NCI-H2171 treated with DMSO at 0.1 percent for 48 hours (cell line): Measurements from ENCODE around the gene TYW1B.
"Not testable (repeated sequence)": the region's sequence is repeated elsewhere in the genome, so short reads cannot be mapped to it uniquely, and the experiment has no call there.

Experiments used
- DNase-seq: peaks from one replicate; lab custom pipeline; 2025; lab: John Stamatoyannopoulos, UW

TYW1B gene

DNA sequence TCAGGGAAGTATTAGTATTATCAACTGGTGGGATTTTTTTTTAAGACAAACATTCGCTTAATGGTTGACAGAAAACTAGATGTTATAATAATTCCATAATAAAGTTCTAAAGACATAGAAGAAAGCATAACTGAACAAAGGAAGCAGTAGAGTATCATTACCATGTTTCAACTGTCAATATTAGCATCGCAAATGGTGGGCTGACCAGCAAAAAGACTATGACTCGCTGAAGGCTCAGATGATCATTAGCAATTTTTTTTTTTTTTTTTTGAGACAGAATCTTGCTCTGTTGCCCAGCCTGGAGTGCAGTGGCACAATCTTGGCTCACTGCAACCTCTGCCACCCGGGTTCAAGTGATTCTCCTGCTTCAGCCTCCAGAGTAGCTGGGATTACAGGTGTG is 74.8 kb downstream of the TYW1B start:
- not testable (repeated sequence) for DNase-seq

DNA sequence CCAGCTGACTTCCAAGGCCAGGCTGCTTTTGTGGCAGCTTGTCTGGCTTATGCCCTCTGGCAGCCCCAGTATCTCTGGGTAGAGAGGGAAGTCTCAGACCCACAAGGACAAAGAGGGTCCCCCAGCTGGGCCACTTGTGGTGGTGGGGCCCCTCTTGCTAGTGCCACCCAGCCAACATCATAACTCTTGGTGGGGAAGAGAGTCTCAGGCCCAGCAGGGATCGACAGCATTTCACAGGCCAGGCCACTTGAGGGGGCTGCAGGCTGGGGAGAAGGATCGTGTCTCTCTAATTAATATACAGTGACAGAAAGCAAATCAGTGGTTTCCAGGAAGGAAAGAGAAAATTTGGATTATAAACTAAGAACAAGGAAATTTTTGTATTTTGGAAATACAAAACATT is 76.0 kb downstream of the TYW1B start:
- DNase-seq: no peak

DNA sequence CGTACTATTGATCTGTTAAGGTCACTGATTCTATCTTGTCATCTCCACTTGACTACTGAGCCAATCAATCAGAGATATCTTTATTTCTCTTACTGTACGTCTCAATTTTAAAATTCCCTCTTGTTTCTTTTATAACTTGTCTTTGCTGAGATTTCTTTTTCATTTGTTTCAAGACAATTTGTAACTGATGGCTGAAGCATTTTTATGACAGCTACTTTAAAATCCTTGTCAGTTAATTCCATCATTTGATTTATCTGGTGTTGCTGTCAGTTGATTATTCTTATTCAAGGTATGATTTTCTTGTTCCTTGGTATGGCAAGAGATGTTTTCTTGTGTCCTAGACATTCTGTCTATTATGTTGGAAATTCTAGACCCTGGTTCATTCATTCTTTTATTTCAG is 76.6 kb downstream of the TYW1B start:
- no peak for DNase-seq

DNA sequence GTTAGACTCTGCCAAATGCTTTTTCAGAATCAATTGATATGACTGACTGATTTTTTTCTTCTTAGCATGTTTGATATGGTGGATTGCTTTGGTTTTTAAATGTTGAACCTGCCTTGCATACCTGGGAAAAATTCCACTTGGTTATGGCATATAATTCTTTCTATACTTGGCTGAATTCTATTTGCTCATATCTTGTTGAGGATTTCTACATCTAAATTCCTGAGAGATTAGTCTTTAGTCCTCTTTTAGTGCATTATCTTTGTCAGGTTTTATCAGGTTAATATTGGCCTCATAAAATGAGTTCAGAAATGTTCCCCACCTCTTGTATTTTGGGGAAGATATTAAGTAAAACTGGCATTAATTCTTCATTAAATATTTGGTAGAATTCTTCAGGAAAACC is 79.4 kb downstream of the TYW1B start:
- not testable (repeated sequence) for DNase-seq

DNA sequence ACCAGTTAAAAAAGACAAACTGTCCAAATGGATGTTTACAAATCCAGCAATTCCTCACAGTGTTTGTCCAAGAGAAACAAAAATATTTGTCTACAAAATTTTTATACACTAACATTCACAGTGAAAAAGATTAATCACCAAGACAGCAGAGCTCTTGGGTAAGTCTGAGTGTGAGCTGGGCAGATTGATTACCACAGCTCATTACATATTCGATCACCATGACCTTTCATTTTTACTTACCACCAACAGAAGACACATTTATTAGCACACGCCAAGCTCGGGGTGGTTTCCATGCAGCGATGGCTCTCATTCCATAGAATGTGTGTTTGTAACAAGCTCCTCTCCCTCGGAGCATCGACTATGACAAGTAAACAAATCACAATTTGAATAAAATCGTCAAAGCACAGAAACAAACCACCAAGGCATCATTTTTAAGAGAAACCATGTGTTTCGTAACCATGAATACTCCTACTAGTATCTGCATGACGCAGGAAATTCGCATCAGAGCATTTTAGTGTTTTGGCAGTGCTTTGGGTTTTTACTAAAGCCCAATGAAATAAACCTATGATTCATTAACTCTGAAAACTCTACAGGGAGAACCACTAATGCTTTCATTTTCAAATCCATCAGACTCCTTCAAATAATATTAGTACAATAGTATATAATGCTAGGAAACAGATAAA is 83.6 kb downstream of the TYW1B start:
- DNase-seq: not testable (repeated sequence)

DNA sequence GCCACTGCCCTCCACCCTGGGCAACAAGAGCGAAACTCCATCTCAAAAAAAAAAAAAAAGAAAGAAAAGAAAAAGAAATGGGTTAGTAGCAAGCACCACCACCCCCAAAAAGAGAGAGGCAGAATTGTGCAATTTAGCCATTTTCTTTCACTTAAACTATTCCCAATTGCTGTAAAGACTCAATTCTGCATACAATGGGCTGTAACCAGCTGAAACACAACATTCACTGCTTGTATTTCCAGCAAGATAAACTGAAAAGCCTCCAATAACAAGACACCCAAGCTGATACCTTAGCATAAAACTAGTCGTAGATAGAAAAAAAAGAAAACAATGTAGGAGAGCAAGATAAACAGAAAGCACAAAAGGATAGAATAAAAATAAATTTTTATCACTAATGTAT is 84.2 kb downstream of the TYW1B start:
- not testable (repeated sequence) for DNase-seq

DNA sequence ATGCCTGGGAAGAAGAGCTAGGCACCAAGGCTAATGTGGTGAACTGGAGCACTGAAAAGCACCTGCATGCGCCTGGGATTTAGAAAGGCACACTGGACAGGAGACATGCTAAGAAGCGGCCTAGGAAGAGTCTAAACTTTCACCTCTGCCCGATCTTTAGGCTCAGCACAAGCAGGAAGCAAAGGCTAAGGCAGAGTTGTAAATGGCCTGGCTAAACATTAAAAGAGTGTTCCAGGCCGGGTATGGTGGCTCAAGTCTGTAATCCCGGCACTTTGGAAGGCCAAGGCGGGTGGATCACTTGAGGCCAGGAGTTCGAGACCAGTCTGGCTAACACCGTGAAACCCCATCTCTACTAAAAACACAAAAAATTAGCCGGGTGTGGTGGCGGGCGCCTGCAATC is 88.3 kb downstream of the TYW1B start:
- not testable (repeated sequence) for DNase-seq

DNA sequence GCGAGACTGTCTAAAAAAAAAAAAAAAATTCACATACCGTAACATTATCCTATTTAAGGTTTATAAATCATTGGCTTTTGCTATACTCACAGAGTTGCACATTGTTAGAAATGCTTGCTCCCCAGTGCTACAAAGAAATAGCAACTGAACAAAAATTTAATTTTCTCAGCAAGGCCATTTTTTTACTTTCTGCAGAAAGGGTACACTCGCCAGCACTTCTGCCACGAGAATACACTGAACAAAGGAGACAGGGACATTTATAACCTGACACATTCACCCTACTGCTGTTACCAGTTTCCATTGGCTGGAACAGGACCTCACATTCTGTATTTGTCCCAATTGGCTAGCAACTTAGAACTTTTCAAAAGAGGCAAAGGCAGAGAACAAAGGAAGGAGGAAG is 92.1 kb downstream of the TYW1B start:
- not testable (repeated sequence) for DNase-seq

DNA sequence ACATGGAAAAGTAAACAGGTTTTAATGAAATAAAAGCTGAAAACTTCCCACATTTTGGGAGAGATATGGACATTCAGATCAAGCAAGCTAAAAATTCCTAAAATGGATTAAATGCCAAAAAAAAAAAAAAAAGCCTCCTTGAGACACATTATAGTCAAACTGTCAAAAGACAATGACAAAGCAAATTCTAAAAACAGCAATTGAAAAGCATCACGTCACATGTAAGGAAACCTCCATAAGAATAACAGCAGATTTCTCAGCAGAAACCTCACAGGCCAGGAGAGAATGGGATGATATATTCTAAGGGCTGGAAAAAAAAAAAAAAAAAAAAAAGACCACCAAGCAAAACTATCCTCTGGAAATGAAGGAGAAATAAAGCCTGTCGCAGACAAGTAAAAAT is 97.2 kb downstream of the TYW1B start:
- DNase-seq: not testable (repeated sequence)

DNA sequence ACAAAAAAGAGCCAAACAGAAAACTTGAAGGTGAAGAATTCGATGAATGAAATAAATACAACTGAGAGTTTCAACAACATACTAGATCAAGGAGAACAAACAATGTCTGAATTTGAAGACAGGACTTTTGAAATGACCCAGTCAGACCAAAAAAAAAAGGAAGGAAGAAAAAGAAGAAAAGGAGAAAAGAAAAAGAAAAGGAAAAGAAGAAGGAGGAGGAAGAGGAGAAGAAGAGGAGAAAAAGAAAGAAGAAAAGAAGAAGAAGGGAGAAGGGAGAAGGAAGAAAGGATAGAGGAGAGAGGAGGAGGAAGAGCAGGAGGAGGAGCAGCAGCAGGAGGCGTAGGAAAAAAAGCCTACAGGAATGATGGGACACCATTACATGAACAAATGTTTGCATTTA is 97.6 kb downstream of the TYW1B start:
- DNase-seq: not testable (repeated sequence)

DNA sequence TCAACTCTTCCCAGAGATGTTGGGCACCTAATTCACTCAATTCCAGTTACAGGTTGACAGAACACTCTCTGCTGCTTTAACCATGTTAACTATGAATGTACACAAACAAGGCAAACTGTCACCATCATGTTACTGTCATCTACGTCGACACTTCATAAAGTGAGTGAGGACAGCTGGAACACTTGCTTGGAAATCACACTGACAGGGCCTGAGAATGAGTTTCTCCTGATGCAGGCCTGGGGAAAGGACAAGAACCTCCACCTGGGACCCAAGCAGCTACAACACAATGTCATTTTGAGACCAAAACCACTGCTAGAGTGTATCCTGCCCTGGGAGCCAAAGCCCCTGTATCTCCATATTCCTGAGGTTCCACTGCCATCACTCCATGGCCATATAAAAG is 98.9 kb downstream of the TYW1B start:
- not testable (repeated sequence) for DNase-seq

DNA sequence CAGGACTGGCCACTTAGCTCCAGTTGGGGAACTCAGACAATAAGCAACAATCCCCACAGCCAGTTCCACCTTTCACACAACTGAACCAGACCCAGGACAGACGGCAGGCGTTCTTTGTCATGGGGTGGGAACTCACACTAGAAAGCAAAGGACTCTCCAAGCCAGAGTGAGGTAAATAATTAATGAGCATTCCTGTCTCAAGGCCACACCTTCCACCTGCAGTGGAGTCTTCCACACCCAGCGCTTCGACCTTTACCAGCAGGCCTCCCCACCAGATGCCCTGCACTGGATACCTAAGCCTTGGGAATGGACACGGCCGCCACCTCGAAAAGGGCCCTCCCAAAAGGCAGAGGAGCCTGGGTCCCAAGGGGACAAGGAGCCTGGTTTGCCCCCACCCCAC is 105.3 kb downstream of the TYW1B start:
- DNase-seq: not testable (repeated sequence)

DNA sequence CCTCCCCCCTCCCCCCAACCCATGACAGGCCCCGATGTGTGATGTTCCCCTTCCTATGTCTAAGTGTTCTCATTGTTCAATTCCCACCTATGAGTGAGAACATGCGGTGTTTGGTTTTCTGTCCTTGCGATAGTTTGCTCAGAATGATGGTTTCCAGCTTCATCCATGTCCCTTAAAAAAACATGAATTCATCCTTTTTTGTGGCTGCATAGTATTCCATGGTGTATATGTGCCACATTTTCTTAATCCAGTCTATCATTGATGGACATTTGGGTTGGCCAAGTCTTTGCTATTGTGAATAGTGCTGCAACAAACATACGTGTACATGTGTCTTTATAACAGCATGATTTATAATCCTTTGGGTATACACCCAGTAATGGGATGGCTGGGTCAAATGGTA is 107.1 kb downstream of the TYW1B start:
- DNase-seq: not testable (repeated sequence)

DNA sequence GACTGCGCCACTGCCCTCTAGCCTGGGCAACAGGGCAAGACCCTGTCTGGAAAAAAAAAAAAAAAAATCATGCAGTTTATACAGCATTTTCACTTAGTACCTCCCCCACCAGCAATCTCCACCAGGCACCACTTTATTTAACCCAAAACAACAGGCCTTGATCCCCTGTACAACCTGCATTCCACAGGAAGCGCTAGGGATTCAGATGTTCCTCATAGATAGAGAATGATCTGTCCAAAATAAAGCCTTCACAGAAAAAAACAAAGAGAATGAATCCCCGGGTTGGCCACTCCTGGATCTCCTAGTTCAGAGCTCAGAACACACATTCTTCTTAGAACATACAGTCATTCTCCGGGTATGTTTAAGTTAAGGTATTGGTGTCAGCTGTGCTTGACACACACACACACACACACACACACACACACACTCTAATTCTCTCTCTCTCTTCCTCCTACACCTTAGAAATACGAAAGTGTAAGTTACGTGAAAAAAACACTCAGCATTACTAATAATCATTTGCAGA is 110.7 kb downstream of the TYW1B start:
- not testable (repeated sequence) for DNase-seq

DNA sequence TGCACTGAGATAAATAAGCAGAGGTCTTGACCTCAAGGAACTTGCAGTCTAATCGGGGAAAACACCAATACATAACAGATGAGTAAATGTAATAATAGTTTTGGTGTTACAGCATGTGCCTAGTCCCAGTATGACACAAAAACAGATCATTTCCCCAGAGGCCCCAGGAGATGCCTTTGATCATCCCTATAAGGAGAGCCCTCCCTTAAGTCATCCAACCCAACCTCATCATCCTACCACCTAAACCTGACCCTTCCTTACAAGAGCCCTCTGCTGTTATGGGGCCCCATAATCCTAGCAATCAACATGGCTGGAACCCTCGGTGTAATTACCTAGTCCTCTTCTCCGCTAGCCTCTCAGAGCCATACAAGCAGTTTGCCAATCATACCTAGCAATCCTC is 116.1 kb downstream of the TYW1B start:
- DNase-seq: not testable (repeated sequence)

DNA sequence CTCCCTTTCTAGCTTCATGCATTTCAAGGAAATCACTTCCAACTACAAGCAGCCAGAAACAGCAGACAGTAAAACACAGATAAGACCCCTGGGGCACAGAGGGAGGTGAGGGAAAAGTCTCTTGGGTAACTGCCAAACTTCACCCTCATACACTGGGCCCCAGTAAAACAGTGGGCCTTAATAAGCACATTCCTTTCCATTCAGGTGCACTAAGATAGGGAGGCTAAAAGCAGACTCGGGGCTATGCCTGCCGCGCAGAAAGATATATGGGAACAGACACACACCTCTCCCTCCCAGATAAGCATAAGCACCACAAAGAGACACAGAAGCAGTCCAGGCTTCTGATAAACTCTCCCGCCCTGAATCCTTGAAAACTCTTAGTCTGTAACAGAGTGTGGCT is 117.0 kb downstream of the TYW1B start:
- DNase-seq: no peak

DNA sequence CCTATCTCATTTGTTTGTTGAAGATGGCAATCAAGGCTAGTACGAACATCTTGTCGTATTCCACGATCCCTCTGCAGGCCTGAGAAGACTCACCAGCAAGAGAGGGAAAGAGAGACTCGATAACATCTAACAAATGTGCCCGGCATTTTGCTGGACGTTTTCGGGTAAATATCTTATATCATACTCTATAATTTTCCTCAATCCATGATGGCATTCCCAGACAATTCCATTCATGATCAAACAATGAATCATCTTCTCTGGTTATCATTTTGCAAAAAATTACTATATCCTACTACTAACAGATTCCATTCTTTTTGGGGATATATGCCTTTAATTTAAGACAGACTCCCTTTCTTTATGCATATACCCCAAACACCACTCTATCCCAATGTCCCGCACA is 118.1 kb downstream of the TYW1B start:
- no peak for DNase-seq

DNA sequence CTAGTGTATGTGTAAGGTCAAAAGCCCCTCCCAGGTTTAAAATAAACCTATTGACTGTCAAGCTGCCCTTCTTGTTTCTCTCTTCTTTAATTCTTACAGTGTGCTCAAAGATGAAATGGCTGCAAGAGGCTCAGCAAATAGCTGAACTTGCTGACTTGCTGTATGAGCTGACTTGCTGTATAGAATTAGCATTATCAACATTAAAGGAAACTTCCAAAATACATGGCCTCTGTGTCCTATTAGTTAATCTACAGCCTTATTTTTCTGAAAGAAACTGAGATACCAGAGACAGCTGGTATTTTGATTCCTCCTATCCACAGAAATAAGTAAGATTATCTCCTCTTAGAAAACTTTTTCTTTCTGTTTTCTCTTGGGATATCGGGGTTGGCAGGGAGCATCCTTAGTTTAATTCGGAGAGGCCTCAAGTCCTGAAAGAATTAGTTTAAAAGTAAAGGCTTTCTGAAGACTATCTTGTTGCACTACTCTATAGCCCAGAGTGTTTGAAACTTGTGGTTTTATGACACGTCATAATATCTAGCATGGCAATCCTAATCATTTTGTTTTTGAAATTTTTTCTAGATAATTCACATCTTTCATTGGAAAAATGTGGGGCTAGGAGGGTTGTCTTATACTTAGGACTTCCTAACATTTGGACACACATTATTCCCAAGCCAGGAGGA is 119.5 kb downstream of the TYW1B start:
- DNase-seq: not testable (repeated sequence)

DNA sequence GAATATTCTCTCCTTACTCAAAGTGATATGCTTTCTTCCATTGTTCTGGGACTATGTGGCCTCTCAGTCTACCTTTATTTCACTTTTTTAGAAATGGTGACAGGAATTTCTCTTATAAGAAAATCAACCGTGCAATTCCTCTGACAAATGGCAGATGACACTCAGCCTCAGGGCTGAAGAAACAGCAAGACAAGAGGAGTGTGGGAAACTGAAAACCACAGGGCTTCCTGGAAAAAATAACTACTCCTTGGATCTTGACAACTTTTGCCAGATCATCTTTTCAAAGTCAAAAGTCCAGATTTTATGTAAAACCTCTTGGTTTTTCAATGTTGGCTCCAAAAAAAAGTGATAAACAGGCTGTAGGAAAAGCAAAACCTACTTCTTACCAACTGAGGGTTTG is 121.5 kb downstream of the TYW1B start:
- DNase-seq: no peak

DNA sequence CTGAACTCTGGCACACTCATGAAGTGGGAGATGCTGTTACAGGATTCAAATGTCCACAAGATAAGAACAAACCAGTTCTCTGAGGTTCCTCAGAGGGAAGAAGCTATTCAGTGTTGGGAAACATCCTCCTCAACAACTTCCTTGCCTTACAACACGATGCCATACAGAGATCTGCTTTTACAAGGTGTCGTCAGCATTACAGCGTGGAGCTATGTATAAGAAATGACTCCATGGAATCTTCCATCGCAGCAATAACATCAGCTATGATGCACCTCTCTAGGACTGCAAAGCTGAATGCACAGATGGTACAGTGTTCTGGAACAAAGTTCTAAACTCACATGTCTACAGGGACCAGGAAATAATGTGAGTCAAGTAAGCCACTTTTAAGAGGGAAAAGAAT is 122.3 kb downstream of the TYW1B start:
- DNase-seq: not testable (repeated sequence)

DNA sequence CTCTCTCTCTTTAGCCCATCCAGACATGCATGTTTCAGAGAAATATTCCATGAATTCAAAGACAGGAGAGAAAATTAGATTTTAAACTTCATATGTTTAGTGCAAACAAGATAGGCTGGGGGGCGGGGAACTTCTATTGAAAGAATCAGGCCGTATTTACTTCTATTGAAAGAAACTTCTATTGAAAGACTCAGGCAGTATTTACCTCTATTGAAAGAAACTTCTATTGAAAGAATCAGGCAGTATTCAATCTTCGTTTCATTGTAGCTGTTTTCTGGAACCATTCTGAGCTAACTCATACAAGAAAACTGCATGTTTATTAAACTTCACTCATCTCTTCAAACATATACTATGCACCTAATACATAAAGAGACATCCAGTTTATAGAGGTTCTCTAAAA is 123.1 kb downstream of the TYW1B start:
- no peak for DNase-seq

DNA sequence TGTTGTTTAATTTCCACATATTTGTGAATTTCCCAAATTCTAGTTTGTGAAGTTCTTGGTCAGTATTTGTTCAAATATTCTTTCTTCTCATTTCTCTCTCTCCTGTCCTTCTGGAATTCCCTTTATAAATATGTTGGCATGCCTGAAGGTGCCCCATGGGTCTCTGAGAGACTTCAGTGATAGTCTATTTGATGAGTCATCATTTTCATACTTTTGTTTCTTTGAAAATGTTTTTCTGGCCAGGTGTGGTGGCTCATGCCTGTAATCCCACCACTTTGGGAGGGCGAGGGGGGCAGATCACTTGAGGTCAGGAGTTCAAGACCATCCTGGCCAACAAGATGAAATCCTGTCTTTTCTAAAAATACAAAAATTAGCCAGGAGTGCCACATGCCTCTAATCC is 127.5 kb downstream of the TYW1B start:
- not testable (repeated sequence) for DNase-seq

DNA sequence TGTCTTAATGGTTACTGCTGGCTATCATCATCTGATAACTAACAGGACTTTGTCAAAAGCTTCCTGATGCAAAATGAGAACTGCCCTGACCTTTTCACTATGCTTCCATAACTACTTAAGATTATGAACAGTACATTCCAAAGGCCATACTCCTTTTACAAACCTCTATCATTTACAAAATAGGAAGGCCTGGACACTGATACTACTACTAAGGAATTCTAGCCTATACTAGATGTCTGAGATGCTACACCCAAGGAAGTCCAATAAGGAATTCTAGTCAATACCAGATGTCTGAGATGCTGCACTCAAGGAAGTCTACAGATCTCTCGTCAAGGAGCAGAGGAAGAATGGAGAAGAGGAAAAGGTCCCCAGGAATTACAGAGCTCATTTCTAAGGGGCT is 130.9 kb downstream of the TYW1B start:
- DNase-seq: not testable (repeated sequence)

DNA sequence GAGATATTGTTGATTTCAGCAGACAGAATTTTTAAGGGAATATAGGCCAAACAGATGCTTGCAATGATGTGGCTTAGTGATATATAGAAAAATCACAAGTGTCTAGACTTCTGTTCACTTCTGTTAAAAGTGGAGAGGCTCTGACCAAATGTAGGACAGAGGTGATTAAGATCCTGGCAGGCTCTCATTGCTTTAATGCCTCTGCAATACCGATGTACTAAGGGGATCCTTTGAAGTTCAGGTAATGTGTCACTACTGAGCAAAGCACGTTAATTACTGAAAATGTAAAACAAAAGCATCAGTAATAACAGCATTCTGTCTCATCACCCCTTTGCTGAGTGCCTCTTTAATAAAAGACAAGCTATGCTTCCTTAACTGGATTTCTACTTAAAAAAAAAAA is 131.4 kb downstream of the TYW1B start:
- DNase-seq: not testable (repeated sequence)
